8988T (cell line): ENCODE results near the gene NUP50.

ENCODE experiments used
- DNase-seq: peaks from one replicate; pipeline ENCODE4 v3.0.0; 2011

The NUP50 gene

DNA sequence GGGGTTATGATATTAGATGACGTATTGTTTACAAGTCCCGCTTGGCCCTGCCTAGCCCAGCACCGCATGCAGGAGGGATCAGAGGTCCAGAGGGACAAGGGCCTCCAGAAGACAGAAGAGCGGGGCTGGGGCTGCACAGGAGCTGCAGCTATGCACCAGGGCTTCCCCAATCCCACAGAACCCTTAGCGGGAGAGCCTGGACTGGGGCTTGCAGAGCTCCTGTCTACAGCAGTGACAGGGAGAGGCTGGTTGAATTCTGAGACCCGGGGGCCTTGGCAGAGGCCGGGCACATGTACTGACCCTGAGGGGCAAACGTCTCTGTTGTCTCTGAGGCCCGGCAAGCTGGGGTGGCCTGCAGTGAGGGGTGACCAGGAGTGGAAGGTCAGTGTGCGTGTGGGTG lies 70.1 kb downstream of the NUP50 start:
- no peak for DNase-seq

DNA sequence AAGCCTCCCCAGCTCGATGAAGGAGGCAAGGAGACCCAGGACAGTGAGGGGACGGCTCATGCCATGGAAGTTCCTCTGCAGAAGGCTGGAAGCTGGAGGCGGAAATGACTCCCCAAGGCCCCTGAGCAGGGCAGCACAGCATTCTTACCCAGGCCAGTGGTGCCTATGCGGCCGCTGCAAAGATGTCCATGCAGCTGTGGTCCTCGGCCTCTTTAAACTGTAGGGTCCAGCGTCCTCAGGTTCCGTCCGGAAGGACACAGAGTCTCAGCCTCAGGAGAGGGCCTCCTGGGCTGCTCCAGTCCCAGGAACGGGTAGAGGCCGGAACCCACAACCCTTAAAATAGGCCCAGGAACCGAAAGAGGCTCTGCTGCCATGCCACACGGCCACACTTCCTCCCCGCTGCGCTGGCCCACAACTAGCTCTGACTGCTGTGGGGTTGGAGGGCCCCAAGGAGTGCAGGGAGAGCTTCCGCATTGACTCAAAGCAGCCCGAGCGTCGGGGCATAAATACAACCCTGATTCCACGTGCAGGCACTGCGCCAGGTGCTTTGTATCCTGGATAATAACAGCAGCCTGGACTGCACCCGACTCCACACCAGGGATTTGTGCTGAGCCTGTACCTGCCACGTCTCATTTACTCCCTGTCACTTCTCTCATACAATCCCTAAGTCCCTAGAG lies 71.5 kb downstream of the NUP50 start:
- no peak for DNase-seq

DNA sequence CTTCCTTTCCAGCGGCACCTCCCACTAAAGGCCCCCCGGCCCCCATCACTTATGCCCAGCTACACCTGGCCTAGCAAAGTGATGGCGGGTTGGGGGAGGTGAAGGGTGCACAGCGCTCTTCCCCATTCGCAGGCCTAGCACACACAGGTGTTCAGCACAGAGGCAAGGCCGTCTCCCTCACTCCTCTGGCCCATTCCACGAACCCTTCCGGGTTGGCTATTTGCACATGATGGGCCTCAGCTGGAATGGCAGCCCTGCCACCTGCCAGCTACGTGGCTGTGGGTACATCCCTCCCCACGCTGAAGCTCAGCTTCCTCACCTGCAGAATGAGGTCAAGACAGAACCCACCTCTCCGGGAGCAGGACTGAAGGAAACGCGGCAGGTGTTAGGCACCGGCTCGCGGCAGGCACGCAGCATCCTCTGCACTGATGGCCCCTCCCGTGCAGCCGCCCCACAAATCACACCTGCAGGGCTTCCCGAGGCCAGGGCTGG lies 72.2 kb downstream of the NUP50 start:
- no peak for DNase-seq

GRCh38 chr22:45237065-45237990 lies 73.6 kb downstream of the NUP50 start:
- DNase-seq = no peak
